HG02885 (cell line): ENCODE results near the gene NAT16.

ENCODE experiments used
- ATAC-seq: cut with Tn5 transposase; IDR thresholded peaks from one replicate; pipeline ENCODE4 v1.9.1; 2021; ENCODE audit warnings: mild to moderate bottlenecking; ENCODE audit not compliant: unreplicated experiment, poor library complexity

The NAT16 gene

GRCh38 chr7:101172854-101173751 is 7.0 kb downstream of the NAT16 start:
- no peak for ATAC-seq

GRCh38 chr7:101172005-101172853 is 7.9 kb downstream of the NAT16 start:
- ATAC-seq = no peak

- ATAC-seq = no peak
These were observed 8.7 kb downstream of the NAT16 start for GRCh38 chr7:101171442-101171837.

- no peak for ATAC-seq
These were observed 9.3 kb downstream of the NAT16 start for GRCh38 chr7:101170617-101171441.

GRCh38 chr7:101169838-101170551 is 10.1 kb downstream of the NAT16 start:
- ATAC-seq = no peak

- no peak for ATAC-seq
These were observed 10.8 kb downstream of the NAT16 start for GRCh38 chr7:101169110-101169837.

- no peak for ATAC-seq
These were observed 11.6 kb downstream of the NAT16 start for GRCh38 chr7:101168412-101169049.

- no peak for ATAC-seq
These were observed 12.3 kb downstream of the NAT16 start for GRCh38 chr7:101167645-101168411.

- ATAC-seq = no peak
These were observed 13.0 kb downstream of the NAT16 start for GRCh38 chr7:101166909-101167644.

GRCh38 chr7:101166648-101166908 is 13.5 kb downstream of the NAT16 start:
- ATAC-seq = no peak

- no peak for ATAC-seq
These were observed 14.0 kb downstream of the NAT16 start for GRCh38 chr7:101165958-101166647.

GRCh38 chr7:101165075-101165957 is 14.8 kb downstream of the NAT16 start, which contains the start of gene VGF:
Gene VGF (minus strand): TSS chr7:101165569. CDS start chr7:101164843, 726 bp downstream.
- ATAC-seq = peak; percentile 76

GRCh38 chr7:101164071-101164840 is 15.8 kb downstream of the NAT16 start:
- no peak for ATAC-seq

GRCh38 chr7:101163279-101164070 is 16.6 kb downstream of the NAT16 start:
- no peak for ATAC-seq
